ENCODE measurements around the gene TMEM50A.
"Not testable (repeated sequence)": the region's sequence is repeated elsewhere in the genome, so short reads cannot be mapped to it uniquely, and the experiment has no call there.

TMEM50A gene

GRCh38 chr1:25337483-25338187 is 499 bp upstream of the TMEM50A start:
- not testable (repeated sequence) for DNase-seq

- no peak for DNase-seq
Observed at GRCh38 chr1:25338986-25339385, 852 bp downstream of the TMEM50A start.

- no peak for DNase-seq
Observed at GRCh38 chr1:25341746-25342145, 3.6 kb downstream of the TMEM50A start.

- no peak for DNase-seq
Observed at GRCh38 chr1:25342846-25343245, 4.7 kb downstream of the TMEM50A start.

GRCh38 chr1:25343872-25344271 is 5.7 kb downstream of the TMEM50A start:
- no peak for DNase-seq

GRCh38 chr1:25347556-25347955 is 9.4 kb downstream of the TMEM50A start:
- no peak for DNase-seq

GRCh38 chr1:25349606-25350005 is 11.5 kb downstream of the TMEM50A start:
- DNase-seq: no peak

GRCh38 chr1:25355841-25356395 is 17.8 kb downstream of the TMEM50A start:
- no peak for DNase-seq

GRCh38 chr1:25356441-25356840 is 18.3 kb downstream of the TMEM50A start:
- no peak for DNase-seq

- no peak for DNase-seq
Observed at GRCh38 chr1:25356848-25357247, 18.7 kb downstream of the TMEM50A start.

GRCh38 chr1:25360596-25361581 is 22.8 kb downstream of the TMEM50A start:
- DNase-seq: no peak

GRCh38 chr1:25361901-25362300 is 23.8 kb downstream of the TMEM50A start:
- DNase-seq: no peak

- DNase-seq: not testable (repeated sequence)
Observed at GRCh38 chr1:25362634-25363559, 24.8 kb downstream of the TMEM50A start.

- no peak for DNase-seq
Observed at GRCh38 chr1:25369241-25369640, 31.1 kb downstream of the TMEM50A start.

- not testable (repeated sequence) for DNase-seq
Observed at GRCh38 chr1:25369691-25370271, 31.6 kb downstream of the TMEM50A start.

- not testable (repeated sequence) for DNase-seq
Observed at GRCh38 chr1:25371757-25372156, 33.6 kb downstream of the TMEM50A start.

- DNase-seq: not testable (repeated sequence)
Observed at GRCh38 chr1:25378367-25378766, 40.2 kb downstream of the TMEM50A start.

- DNase-seq: not testable (repeated sequence)
Observed at GRCh38 chr1:25382543-25382942, 44.4 kb downstream of the TMEM50A start.

- not testable (repeated sequence) for DNase-seq
Observed at GRCh38 chr1:25383090-25383489, 45.0 kb downstream of the TMEM50A start.

- DNase-seq: not testable (repeated sequence)
Observed at GRCh38 chr1:25383875-25384274, 45.7 kb downstream of the TMEM50A start.

- not testable (repeated sequence) for DNase-seq
Observed at GRCh38 chr1:25387096-25387495, 49.0 kb downstream of the TMEM50A start.

- DNase-seq: not testable (repeated sequence)
Observed at GRCh38 chr1:25388691-25389090, 50.6 kb downstream of the TMEM50A start.
